ENCODE data around the gene ZNF793. TPM values are rescaled to one million over a fixed set of nuclear protein-coding genes. Genes with fewer than 3 reads are reported as not detected.

ZNF793 gene
- total RNA-seq, 1 donor from 2014 or later: 3.6 TPM

DNA sequence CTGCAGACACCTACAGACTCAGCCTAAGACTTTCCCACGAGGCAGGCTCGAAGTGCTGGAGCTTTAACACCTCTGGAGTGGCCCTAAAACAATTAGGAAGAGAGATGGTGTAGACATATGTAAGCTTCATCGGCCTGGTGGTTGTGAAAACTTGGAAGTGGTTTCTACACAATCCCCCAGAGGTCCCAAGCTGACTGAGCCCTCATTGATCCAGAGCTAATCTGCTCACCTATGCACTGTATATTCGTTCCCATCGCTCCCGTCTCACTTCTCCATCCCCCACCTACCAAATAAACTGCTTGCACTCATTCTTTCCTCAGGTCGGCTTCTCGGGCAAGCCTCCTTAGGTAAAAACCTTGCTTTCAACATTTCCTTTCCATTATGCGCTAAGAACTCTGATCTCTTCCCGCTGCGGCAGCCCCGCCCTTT, 767 bp upstream of the ZNF793 start:
- TF ChIP-seq CTCF (IDR thresholded peaks at IDR 0.05): no peak
- peaks cover 0 to 5% of the 10 kb centered on the region in 2 donors for H3K9me3 ChIP-seq
- intact Hi-C loops (cut with DNase I): loop anchor here (1.0 to 10.0 kb wide), 5 partner anchors 37 to 191 kb away; partner anchors contain the start of genes ZFP30, ZNF527, ZNF540 and ZNF570
- H3K27ac ChIP-seq: peak overlapping the region; percentile 82 to 98
- H3K36me3 ChIP-seq: peaks cover 5 to 18% of the 10 kb centered on the region in 2 donors
- peak overlapping the region; percentile 75 to 88 for H3K4me3 ChIP-seq
- H3K27me3 ChIP-seq: no peaks in the 10 kb centered on the region
- DNase-seq (ENCODE audit: low spot score in 2 of 2): no peak
- H3K4me1 ChIP-seq: peaks cover 0 to 4% of the 10 kb centered on the region in 2 donors

GRCh38 chr19:37507167-37507464, 377 bp downstream of the ZNF793 start:
- no peak for TF ChIP-seq CTCF (IDR thresholded peaks at IDR 0.05)
- intact Hi-C loops (cut with DNase I): loop anchor here (2.0 to 10.0 kb wide), 3 partner anchors 88 to 192 kb away; partner anchors contain the start of genes ZFP30, ZNF540 and ZNF571

GRCh38 chr19:37511186-37511585, 4.4 kb downstream of the ZNF793 start:
- DNase-seq (ENCODE audit: low spot score in 2 of 2): no peak
- Histone ChIP-seq H3K36me3 (peaks cover 33 to 63% of the 10 kb centered on the region in 2 donors), H3K4me1 (no peaks in the 10 kb centered on the region), H3K9me3 (peaks cover 0 to 31% of the 10 kb centered on the region in 2 donors), H3K4me3 (no peak overlapping the region), H3K27me3 (no peaks in the 10 kb centered on the region), H3K27ac (no peak overlapping the region)
- intact Hi-C loops (cut with DNase I): no loop called here
- no peak for TF ChIP-seq CTCF (IDR thresholded peaks at IDR 0.05)

More at GRCh38 chr19:37507167-37507464, 377 bp downstream of the ZNF793 start:
- Histone ChIP-seq H3K27me3 (no peaks in the 10 kb centered on the region), H3K9me3 (peaks cover 0 to 8% of the 10 kb centered on the region in 2 donors), H3K4me3 (peak overlapping the region; percentile 75 to 88), H3K36me3 (peaks cover 8 to 30% of the 10 kb centered on the region in 2 donors), H3K27ac (peak overlapping the region; percentile 82 to 98), H3K4me1 (peaks cover 0 to 4% of the 10 kb centered on the region in 2 donors)
- no peak for DNase-seq (ENCODE audit: low spot score in 2 of 2)

DNA sequence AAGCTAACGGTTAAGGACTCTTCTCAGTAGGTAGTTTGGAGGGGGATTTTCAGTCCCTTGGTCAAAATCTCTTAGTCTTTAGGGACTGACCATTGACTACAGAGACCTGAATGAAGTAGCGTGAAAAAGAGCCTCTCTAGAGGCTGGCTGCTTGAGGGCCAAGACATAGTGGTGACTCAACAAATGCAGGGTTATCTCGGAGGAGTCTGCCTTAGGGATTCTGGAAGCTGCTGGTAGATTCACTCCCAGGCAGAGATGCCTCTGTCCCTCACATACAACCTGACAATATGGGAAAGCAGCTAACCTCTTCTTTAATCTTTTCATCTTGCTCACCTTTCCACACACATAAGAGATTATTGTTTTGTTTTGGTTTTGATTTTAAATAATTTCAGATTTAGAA, 5.1 kb downstream of the ZNF793 start:
- H3K4me1 ChIP-seq: no peaks in the 10 kb centered on the region
- intact Hi-C loops (cut with DNase I): no loop called here
- no peak overlapping the region for H3K4me3 ChIP-seq
- no peak for TF ChIP-seq CTCF (IDR thresholded peaks at IDR 0.05)
- H3K27me3 ChIP-seq: no peaks in the 10 kb centered on the region
- no peak overlapping the region for H3K27ac ChIP-seq
- peaks cover 39 to 70% of the 10 kb centered on the region in 2 donors for H3K36me3 ChIP-seq
- no peak for DNase-seq (ENCODE audit: low spot score in 2 of 2)
- H3K9me3 ChIP-seq: peaks cover 0 to 37% of the 10 kb centered on the region in 2 donors

GRCh38 chr19:37513397-37513796, 6.7 kb downstream of the ZNF793 start:
- H3K27me3 ChIP-seq: no peaks in the 10 kb centered on the region
- H3K36me3 ChIP-seq: peaks cover 47 to 83% of the 10 kb centered on the region in 2 donors
- peaks cover 0 to 53% of the 10 kb centered on the region in 2 donors for H3K9me3 ChIP-seq
- no peak overlapping the region for H3K4me3 ChIP-seq
- H3K4me1 ChIP-seq: no peaks in the 10 kb centered on the region
- TF ChIP-seq CTCF (IDR thresholded peaks at IDR 0.05): no peak
- intact Hi-C loops (cut with DNase I): no loop called here
- H3K27ac ChIP-seq: no peak overlapping the region
- DNase-seq (ENCODE audit: low spot score in 2 of 2): no peak

DNA sequence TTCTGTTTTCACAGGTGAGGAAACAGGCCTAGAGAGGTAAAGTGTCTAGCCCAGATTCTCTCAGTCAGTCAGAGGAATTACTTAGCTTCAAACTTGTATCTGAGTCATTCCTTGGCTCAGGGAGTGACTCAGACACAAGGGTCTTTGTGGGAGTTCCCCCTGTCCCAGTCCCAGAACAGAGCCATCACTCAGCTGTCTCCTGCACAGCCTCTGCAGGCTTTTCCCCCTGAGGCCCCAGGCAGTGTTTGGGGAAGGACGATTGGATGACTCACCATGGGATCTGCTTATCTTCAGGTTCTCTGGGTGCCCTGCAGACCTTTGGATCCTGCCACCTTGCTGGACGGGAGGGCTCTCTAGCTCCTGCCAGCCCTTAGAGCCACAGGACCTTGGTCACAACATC, 13.2 kb downstream of the ZNF793 start:
- Histone ChIP-seq H3K9me3 (peaks cover 4 to 88% of the 10 kb centered on the region in 2 donors), H3K36me3 (peaks cover 57 to 92% of the 10 kb centered on the region in 2 donors), H3K4me1 (no peaks in the 10 kb centered on the region), H3K27ac (no peak overlapping the region), H3K4me3 (no peak overlapping the region), H3K27me3 (no peaks in the 10 kb centered on the region)
- no peak for DNase-seq (ENCODE audit: low spot score in 2 of 2)
- intact Hi-C loops (cut with DNase I): no loop called here
- TF ChIP-seq CTCF (IDR thresholded peaks at IDR 0.05): no peak
